Measurements from ENCODE around the gene ZSWIM7.
"Not testable (repeated sequence)": the region's sequence is repeated elsewhere in the genome, so short reads cannot be mapped to it uniquely, and the experiment has no call there.

The ZSWIM7 gene

DNA sequence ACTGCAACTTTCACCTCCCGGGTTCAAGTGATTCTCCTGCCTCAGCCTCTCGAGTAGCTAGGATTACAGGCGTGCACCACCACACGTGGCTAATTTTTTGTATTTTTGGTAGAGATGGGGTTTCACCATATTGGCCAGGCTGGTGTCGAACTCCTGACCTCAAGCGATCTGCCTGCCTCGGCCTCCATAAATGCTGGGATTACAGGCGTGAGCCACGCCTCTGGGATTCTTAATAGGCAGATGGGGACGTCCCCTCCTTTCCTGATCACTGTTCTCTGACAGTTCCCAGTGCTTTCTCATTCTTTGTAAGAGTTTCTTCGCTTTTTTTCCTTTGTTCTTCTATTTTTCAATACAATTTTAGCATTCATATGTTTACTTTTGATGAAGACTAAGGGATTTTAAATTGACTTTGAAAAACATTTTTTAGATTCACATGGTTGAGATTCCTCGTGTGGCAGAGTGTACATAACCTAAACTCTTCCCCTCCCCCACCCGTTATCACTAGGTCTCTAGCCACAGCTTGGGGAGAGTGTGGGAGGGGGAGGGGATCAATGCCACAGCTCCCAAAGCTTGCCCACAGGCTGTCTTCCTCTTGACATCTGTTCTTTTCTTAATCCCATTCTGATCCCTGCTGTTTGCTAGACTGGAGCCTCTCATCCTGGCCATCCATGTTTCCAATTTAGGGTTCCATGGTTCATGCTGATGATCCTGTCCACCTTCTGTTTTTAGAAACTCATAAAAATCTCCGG is 43.5 kb downstream of the ZSWIM7 start:
- no peak for DNase-seq

GRCh38 chr17:15954222-15954621 is 45.3 kb downstream of the ZSWIM7 start:
- DNase-seq, result no peak

- no peak for DNase-seq
Observed at GRCh38 chr17:15952916-15953790, 46.4 kb downstream of the ZSWIM7 start.

DNA sequence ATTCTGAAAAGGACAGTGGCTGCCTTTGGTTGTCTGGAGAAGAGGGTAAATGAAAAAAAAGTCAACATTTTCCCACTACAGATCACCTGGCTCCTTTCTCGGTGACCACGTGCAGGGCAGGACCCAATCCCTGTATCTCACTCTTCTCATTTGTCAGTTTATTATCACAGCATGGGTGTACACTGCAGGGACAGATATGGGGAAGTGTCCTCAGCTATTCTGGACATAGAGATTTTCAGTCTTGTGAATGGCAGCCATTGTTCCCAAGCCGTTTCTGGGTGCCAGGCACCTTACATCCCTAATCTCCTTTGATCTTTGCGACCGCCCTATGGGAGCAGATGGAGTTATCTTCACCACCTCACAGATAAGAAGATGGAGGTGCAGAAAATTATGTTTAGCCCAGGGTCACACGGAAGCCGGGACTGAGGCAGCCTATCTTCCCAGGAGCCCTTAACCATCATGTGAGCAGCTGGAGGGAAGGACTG is 47.4 kb downstream of the ZSWIM7 start:
- DNase-seq, result no peak

DNA sequence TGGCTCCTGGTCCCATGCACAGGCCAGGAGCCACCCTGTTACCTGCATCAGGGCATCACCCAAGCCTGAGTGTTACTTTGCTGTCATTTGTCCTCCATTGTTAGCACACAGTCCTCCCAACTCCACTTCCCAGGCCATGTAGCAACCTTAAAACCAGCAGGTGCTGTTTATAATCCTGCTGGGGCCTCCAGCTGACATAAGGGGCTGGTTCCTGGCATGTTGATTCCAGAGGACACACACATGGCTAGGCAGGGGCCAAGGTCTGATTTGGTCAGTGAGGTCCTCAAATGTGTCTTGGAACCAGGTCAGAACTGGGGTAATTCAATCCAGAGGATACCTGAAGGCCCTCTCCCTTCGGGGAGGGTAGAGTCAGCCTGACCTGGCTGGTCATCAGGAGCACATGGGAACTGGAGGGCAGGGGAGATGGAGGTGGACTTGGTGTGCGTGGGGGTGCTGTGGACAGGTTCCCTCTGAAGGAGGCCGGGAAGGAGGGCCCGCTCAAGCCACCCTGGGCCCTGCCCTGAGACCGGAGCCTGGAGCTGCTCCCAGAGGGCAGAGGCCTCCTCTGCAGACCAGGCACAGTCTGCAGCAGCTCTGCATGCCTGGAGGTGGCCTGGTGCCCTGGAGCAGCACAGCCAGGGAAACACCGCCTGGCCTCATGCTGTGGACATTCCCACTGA is 48.0 kb downstream of the ZSWIM7 start:
- DNase-seq, result no peak

- no peak for DNase-seq
Observed at GRCh38 chr17:15947976-15948752, 51.3 kb downstream of the ZSWIM7 start.

DNA sequence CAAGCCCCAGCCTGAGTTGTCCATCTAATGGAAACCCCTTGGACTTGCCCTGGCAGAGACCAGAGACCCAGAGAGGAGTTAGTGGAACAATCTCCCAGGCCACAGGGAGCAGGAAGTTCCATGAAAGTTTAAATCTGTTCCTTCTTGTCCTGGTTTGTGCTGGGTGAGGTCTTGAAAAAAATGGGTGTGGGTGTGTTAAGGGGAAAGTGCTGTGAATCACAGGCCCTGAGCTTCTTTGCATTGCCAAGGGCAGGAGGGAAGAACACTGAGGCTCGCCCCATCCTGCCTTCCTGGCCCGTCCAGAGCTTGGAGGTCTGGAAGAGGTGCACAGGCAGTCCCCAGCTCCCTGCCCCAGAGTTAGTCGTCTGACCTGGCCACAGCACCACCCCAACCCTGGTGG is 52.2 kb downstream of the ZSWIM7 start:
- DNase-seq, result no peak

- no peak for DNase-seq
Observed at GRCh38 chr17:15946611-15947120, 52.8 kb downstream of the ZSWIM7 start.

DNA sequence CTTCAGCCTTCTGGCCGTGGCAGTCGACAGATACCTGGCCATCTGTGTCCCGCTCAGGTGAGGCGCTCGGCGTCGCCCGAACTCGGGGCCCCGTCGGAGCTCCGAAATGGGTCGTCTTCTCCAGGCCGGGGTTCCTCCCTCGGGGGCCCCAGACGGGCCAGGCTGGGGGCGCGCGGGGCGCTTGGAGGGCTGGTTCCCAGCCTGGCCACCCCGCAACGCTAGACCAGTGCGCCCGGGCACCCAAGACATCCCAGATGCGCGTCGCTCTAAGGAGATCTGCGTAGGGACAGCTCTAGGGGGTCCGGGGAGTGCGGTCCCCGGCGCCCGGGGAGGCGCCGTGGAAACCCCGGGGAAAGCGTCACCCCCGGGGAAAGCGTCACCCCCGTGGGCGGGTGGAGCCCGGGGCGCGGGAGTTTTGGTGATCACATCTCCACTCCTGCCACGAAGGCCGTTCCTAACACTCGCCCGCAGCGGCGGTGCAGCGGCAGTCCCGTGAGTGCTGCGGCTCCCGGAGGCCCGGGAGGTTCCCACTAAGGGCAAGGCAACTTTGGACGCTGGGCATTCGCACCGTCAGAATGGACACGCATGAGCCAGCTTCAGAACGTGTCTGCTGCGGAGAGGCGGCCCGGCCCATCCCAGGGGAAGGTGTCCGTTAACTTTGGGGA is 53.8 kb downstream of the ZSWIM7 start:
- no peak for DNase-seq

GRCh38 chr17:15944759-15945526 is 54.6 kb downstream of the ZSWIM7 start, which contains the start of gene ADORA2B:
Gene ADORA2B, plus strand, starts transcription at chr17:15945130. Its CDS starts 119 bp downstream, at chr17:15945249.
- DNase-seq, result peak; percentile 84

DNA sequence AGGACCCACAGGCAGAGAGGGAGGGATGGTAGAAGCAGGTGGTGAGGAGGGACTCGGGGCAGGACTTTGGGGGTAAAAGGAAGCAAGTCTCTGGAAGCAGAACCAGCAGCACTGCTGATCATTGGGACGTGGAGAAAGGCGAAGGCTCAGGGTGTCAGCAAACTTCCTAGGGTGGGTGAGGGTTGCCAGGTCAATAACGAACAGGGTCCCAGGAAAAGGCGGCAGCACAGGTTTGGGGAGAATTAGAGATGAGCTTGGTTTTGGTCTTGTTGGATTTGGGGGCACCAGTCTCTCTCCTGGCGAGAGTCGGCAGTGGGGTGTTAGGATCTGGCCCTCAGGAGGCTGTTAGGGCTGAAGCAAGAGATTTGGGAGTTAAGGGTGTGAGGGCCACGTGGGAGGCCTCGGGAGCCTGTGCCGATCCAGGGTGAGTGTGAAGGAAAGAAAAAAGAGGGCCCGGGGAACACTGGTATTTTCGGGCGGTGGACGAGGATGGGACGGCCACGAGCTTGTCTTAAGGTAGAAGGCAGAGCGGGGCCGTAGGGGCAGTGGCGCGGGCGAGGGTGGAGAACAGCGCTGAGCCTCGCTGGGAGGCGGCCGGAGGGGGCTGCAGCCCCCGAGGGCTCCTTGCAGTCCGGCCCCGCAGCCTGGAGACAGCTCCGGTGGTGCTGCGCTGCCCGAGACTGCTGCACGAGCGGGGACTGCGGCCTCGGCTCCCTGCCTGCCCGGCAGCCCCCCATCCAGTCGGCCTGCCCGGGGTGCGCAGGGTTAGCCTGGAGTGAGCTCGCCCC is 55.3 kb downstream of the ZSWIM7 start:
- DNase-seq, result peak; percentile 48

DNA sequence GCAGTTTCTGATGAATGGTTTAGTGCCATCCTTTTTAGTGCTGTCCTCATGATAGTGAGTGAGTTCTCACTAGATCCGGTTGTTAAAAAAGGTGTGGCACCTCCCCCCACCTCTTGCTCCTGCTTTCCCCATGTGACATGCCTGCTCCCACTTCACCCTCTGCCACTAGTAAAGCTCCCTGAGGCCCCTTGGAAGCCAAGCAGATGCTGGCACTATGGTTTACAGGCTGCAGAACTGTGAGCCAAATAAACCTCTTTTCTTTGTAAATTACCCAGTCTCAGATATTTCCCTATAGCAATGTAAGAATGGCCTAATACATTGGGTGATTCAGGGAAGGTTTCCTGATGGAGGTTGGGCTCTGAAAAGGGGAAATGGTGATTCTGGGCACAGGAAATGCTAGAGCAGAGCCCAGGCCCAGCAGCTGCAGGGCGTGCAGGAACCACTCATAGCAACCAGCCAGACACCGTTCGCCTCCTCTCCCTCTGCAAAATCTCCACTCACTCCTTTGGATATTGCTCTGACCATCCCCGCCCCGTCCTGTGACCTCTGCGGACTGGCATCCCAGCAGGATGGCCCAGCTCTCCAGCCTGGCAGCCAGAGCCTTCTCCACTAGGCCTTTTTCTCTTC is 57.2 kb downstream of the ZSWIM7 start:
- no peak for DNase-seq

DNA sequence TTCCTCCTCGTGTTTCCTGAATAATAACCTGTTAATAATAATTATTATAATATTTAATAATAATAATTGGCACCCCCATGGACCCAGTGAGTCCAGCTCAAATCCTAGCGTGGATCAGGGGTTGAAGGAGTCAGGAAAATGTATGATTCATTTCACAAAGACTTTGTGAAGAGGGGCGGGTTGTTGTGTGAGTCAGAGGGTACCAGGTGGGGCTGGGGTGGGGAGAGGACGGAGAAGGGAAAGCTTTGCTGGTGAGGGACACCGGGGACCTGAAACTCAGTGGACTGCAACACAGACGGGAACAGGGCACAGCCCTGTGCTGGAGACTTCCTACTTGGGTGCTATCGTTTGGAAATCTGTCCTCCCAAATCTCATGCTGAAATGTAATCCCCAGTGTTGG is 57.7 kb downstream of the ZSWIM7 start:
- peak; percentile 42 for DNase-seq

DNA sequence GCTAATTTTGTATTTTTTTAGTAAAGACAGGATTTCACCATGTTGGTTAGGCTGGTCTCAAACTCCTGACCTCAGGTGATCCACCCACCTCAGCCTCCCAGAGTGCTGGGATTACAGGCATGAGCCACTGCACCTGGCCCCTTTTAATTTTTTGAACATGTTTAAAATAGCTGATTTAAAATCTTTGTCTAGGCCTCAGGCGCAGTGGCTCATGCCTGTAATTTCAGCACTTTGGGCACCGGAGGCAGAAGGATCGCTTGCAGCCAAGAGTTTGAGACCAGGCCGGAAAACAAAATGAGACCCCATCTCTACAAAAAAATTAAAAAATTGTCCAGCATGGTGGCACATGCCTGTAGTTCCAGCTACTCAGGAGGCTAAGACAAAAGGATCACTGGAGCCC is 63.0 kb downstream of the ZSWIM7 start:
- DNase-seq, result not testable (repeated sequence)

GRCh38 chr17:15935891-15936290 is 63.6 kb downstream of the ZSWIM7 start:
- DNase-seq, result no peak

DNA sequence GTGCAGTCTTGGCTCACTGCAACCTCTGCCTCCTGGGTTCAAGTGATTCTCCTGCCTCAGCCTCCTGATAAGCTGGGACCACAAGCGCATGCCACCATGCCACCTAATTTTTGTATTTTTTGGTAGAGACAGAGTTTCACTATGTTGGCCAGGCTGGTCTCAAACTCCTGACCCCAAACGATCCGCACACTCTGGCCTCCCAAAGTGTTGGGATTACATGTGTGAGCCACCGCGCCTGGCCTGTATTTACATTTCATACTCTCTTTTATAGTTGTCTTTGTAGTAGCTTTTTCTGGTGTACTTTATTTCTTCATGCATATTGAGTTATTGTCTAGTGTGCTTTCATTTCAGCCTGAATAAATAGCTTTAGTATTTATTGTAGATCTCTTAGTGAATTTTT is 64.6 kb downstream of the ZSWIM7 start:
- DNase-seq, result no peak

GRCh38 chr17:15931394-15931793 is 68.1 kb downstream of the ZSWIM7 start:
- DNase-seq, result no peak

- no peak for DNase-seq
Observed at GRCh38 chr17:15930426-15930825, 69.1 kb downstream of the ZSWIM7 start.

DNA sequence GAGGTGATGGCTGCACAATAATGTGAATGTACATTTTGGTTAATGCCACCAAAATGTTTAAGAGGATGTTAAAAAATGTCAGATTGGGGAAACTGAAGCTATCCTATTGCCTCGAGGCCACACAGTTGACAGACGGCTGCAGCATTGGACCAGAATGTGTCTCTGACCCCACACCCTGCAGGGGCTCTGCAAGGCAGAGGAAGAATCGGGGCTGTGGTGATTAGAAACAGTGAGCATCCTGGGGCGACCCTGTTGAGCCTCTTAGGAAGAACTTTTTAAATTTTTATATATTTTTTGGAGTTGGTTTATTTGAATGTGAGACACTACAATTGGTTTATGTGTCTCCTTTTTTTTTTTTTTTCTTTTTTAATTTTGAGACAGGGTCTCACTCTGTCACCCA is 69.6 kb downstream of the ZSWIM7 start:
- no peak for DNase-seq

All from activated CD8-positive, alpha-beta memory T cell treated with anti-CD3 and anti-CD28 coated beads, Interleukin-2, amount 50 U/mL, for 48 hours (primary cell).